ENCODE results near the gene LRP1B.
A peak's percentile ranks its signal among the peaks of the same experiment; 100 is the strongest.

DNA sequence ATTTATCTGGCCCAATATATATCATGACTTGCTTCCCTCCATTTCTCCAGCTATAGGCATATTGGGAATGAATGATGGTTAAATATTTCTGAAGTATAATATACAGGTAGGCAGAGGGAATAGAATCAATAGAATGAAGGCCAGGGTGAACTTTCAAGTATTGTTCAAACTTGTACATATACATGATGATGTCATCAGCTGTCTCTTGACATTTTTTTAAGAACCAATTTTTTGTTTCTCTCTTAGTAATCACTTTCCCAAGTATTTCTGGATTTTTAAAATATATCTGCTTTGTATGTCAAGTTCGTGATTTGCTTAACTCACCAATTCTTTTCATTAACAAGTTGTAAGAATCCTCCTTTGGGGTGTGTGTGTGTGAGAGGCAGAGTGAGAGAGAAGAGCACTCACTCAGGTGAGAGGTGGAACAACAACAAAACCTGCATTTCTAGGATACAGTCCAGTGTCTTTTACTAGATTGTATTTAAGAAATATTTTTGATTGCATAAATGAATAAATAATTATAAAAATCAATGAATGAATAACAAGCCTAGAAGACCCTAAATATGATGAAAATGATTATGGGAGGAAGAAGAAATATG lies 1239.1 kb downstream of the LRP1B start:
- TF ChIP-seq EZH2 (optimal IDR thresholded peaks at IDR 0.05; ENCODE audit: low read depth, low read length), result no peak
- TF ChIP-seq, protein P1, sequence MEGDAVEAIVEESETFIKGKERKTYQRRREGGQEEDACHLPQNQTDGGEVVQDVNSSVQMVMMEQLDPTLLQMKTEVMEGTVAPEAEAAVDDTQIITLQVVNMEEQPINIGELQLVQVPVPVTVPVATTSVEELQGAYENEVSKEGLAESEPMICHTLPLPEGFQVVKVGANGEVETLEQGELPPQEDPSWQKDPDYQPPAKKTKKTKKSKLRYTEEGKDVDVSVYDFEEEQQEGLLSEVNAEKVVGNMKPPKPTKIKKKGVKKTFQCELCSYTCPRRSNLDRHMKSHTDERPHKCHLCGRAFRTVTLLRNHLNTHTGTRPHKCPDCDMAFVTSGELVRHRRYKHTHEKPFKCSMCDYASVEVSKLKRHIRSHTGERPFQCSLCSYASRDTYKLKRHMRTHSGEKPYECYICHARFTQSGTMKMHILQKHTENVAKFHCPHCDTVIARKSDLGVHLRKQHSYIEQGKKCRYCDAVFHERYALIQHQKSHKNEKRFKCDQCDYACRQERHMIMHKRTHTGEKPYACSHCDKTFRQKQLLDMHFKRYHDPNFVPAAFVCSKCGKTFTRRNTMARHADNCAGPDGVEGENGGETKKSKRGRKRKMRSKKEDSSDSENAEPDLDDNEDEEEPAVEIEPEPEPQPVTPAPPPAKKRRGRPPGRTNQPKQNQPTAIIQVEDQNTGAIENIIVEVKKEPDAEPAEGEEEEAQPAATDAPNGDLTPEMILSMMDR (IDR thresholded peaks at IDR 0.05; ENCODE audit: low read length), result peak; percentile 17; the same call in 1 of the 2 replicates
